K562 (cell line): Measurements from ENCODE around the gene CCDC9.

Experiments
- CREB1 ChIP-seq, 2 experiments: sonication (generic) in 1 of 2; formaldehyde crosslinking in 1 of 2; IDR thresholded peaks; 2 replicates each; pipeline versions ENCODE4 v1.6.1 to v1.8.0; 2012 to 2022; ENCODE audit warnings: inconsistent platforms in 1 of 2, mild to moderate bottlenecking in 1 of 2, missing genetic modification reagents in 1 of 2, moderate library complexity in 1 of 2
- POLR2AphosphoS5 ChIP-seq: IDR thresholded peaks from 2 replicates; pipeline ENCODE4 v1.6.1; 2011; ENCODE audit warnings: mild to moderate bottlenecking, low read depth, low read length, moderate library complexity; ENCODE audit not compliant: control insufficient read depth, insufficient read depth
- RCOR1 ChIP-seq, 2 experiments: IDR thresholded peaks; 2 replicates each; pipeline ENCODE4 v1.6.1; 2012; ENCODE audit warnings: low read depth in 2 of 2, low read length in 2 of 2, borderline replicate concordance in 1 of 2, improper control_type of control experiment in 1 of 2
- TEAD2 ChIP-seq: fragments of 450-650 bp; IDR thresholded peaks from 2 replicates; pipeline ENCODE4 v1.6.1; 2016; ENCODE audit warnings: missing genetic modification characterization, control low read depth, missing compliant biosample characterization
- ZNF274 ChIP-seq: IDR thresholded peaks from 2 replicates; pipeline ENCODE4 v1.6.1; 2011; ENCODE audit warnings: low read depth, mild to moderate bottlenecking, low read length, moderate library complexity, borderline replicate concordance

DNA sequence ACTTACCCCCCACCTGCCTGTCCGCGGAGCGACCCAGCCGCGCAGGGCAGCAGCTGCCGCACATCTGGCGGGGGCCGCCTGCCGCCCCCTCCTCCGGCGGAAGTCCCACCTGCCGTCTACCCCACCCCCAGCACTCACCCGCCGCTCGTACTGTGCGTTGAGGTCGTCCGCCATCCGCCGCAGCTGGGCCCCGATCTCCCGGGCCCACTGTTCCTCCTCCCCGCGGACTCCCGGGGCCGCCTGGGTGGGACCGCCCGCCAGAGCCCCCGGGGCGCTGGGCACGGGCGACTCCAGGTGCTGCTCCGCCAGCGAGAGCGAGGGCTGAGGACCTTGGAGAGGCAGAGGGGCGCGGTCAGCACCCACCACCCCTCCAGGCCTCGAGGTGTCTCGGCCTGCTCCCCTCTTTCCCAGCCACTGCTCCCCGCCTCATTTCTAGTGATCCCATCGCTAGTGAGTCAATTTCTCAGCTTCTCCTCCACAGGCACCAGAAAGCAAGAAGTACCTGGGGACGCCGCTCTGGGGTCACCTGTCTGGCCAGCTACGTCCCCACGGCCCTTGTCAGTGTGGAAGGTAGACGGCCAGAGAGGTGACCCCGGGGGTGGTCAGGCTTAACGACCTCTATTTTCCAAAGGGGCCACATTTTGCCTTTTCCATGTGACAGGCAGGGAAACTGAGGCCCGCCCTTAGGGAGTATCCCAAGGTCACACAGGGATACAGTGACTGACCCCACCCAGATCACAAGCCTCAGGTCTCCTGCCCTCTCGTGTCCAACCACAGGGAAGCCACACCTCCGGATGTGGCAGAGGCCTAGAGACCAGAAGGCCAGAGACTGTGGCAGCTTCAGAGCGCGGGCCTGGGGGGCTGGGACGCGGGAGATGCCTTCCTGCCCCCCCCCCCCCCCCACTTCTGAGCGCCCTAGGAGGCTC, 29.6 kb upstream of the CCDC9 start:
- peak; percentile 42; the same call in 1 of the 2 replicates for TF ChIP-seq ZNF274
- peak; percentile 16; the same call in 1 of the 2 replicates for TF ChIP-seq CREB1 (IDR thresholded peaks at IDR 0.05)
- TF ChIP-seq CREB1 (CRISPR knock-in tag; IDR thresholded peaks at IDR 0.05), result no peak; the same call in 1 of the 2 replicates
- no peak for TF ChIP-seq RCOR1 (IDR thresholded peaks at IDR 0.05; ENCODE audit: borderline replicate concordance in 1 of 2, low read depth in 2 of 2, low read length in 2 of 2)
- TF ChIP-seq POLR2AphosphoS5, result peak; percentile 77
- no peak for TF ChIP-seq TEAD2
